NOMO-1 (cell line): ENCODE data around the gene ATP2B2.
"Not testable (repeated sequence)": the region's sequence is repeated elsewhere in the genome, so short reads cannot be mapped to it uniquely, and the experiment has no call there.

Experiments used
- DNase-seq, 2 experiments: peaks; one replicate each; lab custom pipeline; 2025; ENCODE audit not compliant: unreplicated experiment in 2 of 2; lab: John Stamatoyannopoulos, UW

ATP2B2 gene

DNA sequence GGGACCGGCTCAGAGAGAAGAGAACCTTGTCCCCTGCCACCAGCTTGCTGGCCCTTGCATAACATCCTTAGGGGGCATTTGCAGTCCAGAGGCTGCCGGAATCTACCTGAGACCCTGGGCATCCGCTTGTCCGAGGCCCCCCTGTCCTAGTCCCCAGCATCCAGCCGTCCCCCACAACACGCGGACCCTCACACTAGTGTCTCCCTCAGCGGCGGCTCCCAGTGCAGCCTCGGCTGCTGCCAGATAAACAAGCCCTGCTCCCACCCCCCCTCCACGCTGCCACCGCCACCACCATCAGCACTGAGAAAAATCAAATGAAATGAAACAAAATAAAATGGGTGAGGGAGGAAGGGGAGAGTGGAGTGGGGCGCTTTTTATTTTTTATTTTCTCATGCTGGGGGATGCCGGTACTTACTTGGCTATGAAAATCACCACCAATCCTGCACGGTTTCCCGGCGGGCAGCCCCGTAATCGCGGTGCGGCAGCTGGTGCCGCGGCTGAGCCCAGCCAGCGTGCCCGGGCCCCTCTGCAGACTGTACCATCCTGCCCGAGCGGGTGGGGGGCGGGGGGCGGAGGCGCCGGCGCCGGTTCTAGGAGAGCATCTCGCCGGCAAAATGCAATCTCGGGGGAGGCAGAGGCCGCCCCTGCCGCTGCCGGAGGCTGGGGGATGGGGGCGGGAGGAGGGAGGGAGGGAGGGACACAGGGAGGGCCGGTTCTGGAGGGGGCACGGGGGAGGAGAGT is at the start of gene ATP2B2:
Gene ATP2B2, minus strand, starts transcription at position 537 of the 741 bp plus-strand sequence. CDS start 56,043 bp downstream, outside the sequence.
- DNase-seq = no peak

DNA sequence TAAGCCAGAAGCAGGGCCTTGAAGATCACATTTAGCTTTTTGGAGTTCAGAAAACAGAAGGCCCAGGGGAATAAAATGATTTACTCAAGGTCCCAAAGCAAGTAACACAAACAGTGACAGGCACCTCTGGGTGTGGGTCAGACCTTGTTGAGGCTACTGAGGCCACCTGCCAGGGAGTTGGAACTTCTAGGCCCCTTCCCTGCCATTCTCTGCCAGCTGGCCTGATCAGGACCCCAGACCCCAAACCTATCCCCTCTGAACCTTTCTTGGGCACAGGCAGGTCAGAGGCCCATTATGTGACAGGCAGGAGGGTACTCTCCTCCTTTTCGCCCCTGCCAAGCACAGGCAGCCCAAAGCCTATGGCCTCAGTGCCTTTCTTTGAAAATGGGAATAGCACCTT is 49.4 kb upstream of the ATP2B2 start:
- no peak for DNase-seq

DNA sequence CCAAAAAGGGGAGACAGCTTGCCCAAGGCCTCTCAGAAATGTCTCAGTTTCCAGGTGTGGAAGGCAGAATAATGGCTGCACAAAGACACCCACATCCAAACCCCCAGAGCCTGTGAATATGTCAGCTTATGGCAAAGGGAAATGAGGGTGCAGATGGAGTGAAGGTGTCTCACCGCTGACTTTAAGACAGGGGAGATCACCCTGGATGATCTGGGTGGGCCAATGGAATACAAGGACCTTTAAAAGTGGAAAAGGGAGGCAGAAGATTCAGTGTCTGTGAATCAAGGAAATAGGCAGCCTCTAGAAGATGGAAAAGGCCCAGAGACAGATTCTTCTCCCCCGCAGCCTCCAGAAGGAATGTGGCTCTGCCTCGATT is 48.8 kb upstream of the ATP2B2 start:
- DNase-seq = no peak

DNA sequence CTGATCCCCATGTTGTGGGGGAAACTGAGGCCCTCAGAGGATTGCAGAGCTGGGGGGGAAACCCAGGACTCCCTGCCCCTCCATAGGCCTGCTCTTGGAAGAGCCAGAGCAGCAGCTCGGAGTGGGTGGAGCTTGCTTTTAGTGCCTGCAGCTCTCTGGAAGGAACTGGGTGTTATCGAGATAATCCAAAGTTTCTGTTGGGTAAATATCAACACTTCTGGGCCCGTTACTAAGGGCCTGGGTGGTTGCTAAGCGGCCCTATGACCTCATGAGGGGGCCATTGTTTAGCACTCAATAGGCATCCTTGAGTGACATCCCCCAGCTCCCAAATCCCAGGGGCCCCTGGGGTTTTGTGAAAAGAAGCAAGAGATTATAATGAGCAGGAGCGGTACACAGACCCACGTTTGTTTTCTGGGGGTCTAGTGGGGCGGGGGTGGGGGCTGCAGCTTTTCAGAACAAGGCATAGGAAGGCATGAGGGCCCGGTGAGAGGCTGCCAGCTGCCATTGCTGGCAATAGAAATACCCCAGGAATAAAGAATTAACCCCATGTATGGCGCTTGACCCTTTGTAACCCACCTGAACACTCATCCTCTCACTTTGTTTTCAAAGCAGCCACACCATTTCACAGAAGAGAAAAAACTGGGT is 48.3 kb upstream of the ATP2B2 start:
- no peak for DNase-seq

DNA sequence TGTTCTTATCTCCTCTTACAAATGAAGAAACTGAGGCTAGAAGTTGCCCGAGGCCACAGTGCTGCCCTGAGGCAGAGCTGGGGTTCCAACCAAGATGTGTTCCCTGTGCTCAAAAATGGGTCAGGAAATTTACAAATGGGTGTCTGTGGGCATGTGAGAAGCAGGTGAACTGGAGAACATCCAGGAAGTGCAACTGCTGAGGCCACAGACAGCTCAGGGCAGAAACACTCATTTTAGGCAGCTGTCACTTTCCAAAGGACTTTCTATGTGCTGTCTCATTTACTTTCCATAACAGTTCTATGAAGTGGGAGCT is 47.2 kb upstream of the ATP2B2 start:
- peak in 1 of 2 experiments; percentile 40 for DNase-seq

DNA sequence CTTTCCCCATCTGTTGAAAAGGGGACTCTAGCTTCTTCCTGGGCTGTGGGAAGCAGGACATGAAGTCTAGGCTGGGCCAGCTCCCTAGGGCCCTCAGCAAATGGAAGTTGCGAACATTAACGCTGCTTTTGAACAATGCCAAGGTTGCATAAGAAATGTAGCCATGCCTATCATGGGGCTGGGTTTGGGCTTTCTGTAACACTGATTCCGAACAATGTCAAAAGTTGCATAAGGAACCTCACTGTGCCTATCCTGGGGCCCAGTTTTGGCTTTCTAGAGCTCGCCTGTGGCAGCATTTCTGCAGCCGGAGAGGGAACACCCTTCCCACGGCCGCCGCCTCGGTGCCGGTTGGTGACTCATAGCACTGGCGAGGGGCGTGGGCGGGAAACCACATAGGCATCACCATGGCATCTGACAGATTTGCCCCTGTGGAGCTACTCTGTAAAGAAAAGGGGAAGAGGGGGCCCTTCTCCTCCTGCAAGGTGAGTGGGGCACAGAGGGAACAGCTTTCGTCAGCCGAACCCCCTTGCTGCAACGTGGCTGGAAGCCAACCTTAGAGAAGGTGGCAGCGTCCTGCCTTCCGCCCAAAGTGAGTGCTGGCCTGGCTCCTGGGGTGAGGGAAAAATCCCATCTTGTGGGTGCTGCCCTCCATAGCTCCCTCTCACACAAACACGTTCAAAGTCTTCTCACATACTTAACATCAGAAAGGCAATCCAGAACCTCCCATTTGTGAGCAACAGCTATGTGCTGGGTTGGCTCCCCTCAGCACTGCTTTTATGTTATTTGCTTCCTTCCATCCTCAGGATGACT is 46.6 kb upstream of the ATP2B2 start:
- DNase-seq = peak; percentile 94 to 95

DNA sequence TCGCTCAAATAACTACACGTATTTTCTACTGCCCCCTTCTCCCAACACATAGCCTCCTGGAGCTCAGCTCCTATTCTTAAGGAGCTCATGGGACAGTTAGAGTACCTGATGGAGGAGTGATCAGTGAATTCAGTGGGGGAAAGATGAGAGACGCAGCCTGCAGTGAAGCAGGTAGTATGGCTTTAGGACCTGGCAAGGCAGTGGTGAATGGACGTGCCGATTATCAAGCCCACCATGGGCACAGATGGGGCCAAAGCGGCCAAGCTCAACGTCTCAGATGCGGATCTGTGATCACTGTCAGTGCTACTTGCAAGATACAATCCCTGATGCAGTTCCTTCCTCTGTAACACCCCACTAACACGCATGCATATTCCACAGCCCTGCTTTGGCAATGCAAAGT is 45.8 kb upstream of the ATP2B2 start:
- DNase-seq = no peak

DNA sequence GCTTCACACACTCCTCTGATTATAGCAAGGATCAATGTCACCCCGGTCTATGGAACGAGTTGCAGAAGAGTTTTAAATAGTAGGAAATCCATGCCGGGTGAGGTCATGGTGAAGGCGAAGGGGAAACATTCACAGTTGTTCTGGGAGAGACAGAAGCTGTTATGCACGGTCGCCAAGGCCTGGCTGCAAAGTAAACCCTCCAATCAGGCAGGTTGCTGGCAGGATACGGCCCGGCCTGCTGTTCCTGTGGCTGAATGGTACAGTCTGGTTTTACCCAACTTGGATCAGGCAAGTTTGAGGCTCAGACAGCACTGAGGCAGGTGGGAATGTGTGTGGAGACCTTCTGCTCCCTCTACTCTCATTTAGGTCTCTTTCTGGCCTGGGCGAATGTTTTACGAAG is 45.3 kb upstream of the ATP2B2 start:
- no peak for DNase-seq

DNA sequence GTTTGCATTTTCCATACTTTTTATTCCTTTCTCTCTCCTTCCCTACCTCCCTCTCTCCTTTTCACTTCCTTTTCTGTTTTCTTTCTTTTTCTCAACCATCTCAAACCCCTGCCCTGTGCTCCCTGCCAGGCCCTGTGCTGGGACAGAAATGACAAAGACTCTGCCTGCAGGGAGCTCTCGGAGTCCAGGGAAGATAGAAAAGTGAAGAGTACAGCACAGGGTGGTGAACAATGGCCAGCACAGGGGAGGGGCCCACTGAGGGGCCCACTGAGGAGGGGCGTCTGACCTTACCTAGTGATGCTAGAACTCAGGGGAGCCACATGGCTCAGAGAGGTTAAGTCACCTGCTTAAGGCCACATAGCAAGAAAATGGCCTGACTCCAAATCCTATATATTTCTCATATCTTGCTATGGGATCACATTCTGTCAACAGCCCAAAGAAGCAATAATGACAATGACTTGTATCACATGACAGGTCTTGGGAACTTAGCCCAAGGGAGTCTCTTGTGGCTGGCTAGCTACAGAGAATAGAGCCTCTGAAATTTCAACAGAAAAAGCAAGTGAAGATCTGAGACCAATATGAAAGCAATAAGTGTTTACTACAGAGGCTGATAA is 44.3 kb upstream of the ATP2B2 start:
- peak in 1 of 2 experiments; percentile 5 for DNase-seq

DNA sequence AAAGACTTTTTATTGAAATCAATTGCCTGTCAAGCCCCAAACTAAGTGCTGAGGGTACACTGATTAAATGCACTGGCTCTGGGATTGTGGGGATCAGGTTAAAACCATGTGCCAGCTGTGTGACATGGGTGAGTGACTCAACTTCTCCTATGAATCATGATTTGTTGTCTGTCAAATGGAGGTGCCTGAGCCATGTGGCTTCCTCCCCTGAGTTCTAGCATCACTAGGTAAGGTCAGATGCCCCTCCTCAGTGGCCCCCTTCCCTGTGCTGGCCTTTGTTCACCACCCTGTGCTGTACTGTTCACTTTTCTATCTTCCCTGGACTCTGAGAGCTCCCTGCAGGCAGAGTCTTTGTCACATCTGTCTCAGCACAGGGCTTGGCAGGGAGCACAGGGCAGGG is 43.6 kb upstream of the ATP2B2 start:
- no peak for DNase-seq

DNA sequence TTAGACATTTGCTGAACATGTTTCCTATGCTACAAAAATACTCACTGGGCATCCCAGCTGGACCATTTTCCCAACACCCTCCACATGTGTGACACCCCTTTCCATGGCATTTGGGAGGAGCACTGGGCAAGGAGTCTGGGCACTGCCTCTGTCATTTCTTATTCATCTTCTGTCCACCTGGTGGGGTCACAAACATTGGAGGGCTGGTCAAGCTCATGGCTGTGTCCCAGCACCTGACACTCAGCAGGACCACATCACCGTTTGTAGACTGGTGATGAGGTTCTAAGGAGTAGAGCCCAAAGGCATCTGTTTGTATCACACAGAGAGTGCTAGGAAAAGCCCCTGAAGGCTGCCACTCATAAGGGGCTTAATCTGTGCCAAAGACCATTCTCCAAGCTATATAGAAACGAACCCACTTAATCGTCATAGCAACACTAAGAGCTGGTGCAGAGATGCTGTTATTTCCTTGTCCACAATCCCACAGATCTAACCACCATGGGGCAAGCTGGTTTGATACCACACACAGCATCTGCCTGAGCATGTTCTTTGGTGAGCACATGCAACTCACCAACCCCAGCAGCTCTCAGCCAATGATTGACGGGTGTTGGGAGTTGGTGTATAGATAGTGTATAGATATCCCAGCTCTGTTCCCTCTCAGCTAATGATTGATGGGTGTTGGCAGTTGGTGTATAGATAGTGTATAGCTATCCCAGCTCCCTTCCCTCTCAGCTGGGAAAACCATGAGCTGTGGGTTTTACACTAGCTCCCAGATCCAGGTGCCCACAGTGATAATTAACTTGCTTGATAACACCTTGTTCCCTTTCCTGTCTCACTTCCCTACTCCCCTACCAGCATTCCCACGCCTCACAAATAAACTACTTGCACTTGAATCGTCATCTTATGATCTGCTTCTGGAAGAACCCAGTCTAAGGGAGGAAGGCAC is 42.7 kb upstream of the ATP2B2 start:
- no peak for DNase-seq

DNA sequence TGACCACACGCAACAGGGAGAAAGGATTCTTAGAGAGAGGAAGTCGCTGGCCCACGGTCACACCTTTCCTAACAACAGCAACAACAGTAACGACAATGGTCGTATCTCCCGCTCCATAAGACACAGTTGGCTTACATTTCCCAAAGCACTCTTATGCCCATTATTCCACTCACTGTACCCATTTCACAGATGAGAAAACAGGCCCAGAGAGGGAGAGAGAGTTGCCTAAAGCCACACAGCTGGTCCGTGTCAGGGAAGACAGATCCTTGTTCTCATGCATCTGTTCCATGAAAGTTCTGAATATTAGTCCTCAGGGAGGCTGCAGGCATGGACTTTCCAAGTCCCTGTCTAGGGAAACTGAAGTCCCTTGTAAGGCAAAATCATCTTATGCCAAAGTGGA is 42.0 kb upstream of the ATP2B2 start:
- DNase-seq = no peak

DNA sequence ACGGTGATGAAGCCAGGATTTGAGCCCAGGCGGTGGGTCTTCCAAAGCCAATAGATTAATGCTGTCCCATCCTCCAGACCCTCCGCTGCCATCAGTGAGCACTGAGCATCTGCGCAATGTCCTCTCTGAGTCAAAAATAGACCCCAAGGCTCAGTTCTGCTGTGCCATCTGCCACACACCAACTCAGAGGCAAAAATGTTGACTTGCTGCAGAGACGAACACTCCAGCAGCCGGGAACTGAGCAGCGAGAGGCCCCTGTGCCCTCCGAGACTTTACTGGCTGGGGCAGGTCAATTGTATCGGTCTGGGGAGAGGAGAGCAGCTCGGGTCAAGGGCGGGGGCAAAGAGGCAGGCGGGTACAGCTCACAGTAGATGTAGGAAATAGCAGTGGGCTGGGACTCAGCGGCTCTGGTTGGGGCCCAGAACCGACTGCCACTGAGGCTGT is 41.5 kb upstream of the ATP2B2 start:
- no peak for DNase-seq

DNA sequence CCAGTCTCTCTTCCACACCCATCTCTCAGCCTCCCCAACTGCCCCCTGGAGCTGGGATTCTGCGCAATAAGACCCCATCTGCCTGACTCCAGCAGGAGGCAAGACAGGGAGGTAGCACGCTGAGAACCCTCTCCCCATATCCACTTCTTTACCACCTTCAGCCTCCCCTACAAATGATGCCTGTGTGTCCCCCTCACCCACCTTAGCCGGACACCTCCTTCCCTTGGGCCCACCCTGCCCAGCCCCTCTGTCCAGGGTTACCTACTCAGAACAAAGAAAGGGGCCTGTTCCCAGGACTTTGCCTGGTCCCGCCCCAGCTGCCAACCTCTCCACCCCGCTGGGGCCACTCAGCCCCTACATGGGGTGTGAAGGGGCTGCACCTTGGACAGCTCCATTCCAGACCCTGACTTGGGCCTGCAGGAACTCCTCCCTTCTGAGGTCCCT is 40.8 kb upstream of the ATP2B2 start:
- DNase-seq = no peak

DNA sequence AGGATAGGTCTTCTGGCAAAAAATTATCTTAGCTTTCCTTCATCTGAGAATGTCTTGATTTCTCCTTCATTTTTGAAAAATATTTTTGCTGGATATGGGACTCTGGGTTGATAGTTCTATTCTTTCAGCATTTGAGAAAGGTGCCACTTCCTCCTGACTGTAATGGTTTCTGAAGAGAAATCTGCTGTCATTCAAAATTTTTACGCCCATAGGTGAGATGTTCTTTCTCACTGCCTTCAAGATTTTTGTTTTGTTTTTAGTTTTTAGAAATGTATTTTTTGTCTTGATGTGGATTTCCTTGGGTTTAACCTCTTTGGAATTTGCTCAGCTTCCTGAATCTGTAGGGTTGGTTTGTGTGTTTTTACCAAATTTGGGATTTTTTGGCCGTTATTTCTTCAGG is 37.1 kb upstream of the ATP2B2 start:
- DNase-seq = no peak

DNA sequence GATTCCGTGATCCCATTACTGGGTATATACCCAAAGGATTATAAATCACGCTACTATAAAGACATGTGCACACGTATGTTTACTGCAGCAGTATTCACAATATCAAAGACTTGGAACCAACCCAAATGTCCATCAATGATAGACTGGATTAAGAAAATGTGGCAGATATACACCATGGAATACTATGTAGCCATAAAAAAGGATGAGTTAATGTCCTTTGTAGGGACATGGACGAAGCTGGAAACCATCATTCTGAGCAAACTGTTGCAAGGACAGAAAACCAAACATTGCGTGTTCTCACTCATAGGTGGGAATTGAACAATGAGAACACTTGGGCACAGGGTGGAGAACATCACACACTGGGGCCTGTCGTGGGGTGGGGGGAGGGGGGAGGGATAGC is 35.0 kb upstream of the ATP2B2 start:
- not testable (repeated sequence) for DNase-seq

DNA sequence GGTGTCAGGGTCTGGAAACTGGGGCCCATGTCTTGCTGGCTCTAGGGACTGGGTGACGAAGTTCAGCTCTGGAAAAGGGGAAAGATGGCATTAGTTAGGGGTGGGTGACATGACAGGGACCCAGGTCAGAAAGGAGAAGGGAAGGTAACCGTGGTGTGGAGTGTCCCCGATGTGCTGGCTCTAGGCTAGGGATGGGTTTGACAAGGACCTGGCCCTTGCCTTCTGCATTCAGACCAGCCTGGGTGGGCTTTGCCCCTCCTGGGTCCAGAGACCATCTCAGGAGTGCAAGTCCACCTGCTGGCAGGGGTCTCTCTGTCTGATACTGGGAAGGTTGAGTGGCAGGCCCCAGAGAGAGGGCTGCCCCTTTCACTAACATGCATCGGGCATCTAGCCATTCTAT is 28.7 kb upstream of the ATP2B2 start:
- DNase-seq = no peak

DNA sequence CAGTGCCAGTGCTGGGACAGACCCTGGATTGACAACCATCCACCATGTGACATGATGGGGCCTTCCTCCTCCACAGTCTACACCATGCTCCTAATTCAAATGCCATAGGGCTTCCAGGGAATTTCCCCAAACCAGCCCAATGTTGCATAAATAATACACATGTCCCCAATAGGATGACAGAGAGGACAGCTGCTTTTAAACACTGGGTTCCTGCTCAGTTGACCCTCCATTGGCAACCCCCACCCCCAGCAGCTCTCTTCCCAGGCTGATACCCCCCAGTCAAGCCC is 28.3 kb upstream of the ATP2B2 start:
- DNase-seq = no peak

DNA sequence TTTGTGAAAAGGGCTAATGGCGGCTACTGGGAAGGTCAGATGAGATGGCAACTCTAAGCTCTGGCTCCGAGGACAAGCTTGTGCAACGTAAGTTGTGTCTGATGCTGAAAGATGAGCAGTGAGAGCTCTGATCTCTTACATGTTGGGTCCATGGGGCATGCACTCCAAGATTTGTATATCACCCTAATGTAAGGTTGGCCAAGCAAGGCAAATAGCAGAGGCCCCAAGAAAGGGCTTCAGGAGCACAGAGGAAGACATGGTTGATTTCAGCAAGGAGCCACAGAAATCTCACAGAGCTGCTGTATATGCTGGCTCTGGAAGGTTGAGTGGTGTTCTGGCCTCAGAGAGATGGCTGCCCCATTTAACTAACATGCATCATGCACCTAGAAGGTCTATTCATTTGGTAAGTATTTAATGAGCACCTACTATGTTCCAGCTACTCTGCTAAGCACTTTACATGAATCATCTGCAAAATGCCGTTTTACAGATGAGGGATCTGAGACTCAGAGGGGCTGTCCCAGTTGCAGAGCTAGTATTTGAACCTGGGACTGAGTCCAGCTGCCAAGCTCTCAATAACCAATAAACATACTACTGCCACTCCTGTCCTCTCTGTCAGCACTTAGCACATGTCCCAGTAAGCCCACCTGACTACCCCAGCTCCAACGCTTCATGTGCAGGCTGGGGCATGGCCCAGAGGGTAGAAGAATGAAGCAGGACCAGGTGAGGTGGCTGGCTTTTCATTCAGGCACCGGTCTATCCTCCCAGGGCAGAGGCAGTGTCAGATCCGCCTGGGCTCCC is 27.8 kb upstream of the ATP2B2 start:
- no peak for DNase-seq

DNA sequence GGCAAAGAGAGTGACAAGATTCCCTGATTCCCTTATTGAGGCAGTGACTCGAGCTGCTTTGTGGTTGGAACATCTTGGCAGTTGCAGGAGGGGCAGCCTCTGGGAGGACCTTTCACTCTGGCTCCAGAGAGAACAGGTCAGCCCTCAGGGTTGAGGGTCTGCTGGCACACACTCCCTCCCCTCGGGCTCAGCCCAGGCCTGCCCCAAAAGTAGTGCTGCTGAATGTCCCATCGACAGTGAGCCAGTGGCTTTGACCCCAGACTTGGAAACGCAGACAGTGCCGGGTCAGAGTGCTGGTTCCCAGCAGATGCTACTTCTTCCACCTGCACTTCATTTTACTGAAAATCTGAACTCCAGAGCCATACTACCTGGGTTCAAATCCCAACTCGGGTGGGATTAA is 25.6 kb upstream of the ATP2B2 start:
- DNase-seq = no peak
